Measurements from ENCODE around the gene COIL. TPM values are rescaled to one million over a fixed set of nuclear protein-coding genes. Genes with fewer than 3 reads are reported as not detected.
A peak's percentile ranks its signal among the peaks of the same experiment; 100 is the strongest.

COIL gene
- total and polyA plus RNA-seq, 2 of the 13 experiments (the other 11 are each of a cell fraction or from before 2014, with no cell fraction given) = 8.1 to 29.4 TPM

- peak; percentile 63; the same call in 1 of the 2 replicates for TF ChIP-seq KIAA2018 (CRISPR knock-in tag; IDR thresholded peaks at IDR 0.05; ENCODE audit: borderline replicate concordance)
- TF ChIP-seq SIX4 (CRISPR knock-in tag; IDR thresholded peaks at IDR 0.05) = no peak; the same call in 1 of the 2 replicates
- peak; percentile 82; the same call in 1 of the 2 replicates for TF ChIP-seq ZSCAN25 (CRISPR knock-in tag; IDR thresholded peaks at IDR 0.05)
- peak; percentile 98 for TF ChIP-seq SMAD3 (CRISPR knock-in tag; IDR thresholded peaks at IDR 0.05)
- TF ChIP-seq, protein P1, sequence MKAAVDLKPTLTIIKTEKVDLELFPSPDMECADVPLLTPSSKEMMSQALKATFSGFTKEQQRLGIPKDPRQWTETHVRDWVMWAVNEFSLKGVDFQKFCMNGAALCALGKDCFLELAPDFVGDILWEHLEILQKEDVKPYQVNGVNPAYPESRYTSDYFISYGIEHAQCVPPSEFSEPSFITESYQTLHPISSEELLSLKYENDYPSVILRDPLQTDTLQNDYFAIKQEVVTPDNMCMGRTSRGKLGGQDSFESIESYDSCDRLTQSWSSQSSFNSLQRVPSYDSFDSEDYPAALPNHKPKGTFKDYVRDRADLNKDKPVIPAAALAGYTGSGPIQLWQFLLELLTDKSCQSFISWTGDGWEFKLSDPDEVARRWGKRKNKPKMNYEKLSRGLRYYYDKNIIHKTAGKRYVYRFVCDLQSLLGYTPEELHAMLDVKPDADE (CRISPR knock-in tag; IDR thresholded peaks at IDR 0.05) = no peak
- TF ChIP-seq ZNF549 (CRISPR knock-in tag; IDR thresholded peaks at IDR 0.05) = no peak
- no peak for TF ChIP-seq MAFK (conservative IDR thresholded peaks at IDR 0.05 in 1 of 2, IDR thresholded peaks at IDR 0.05 in 1 of 2; ENCODE audit: low read length in 2 of 2)
- peak; percentile 88 for TF ChIP-seq PHF21A (CRISPR knock-in tag; IDR thresholded peaks at IDR 0.05)
- no peak for TF ChIP-seq SUZ12 (IDR thresholded peaks at IDR 0.05; ENCODE audit: low read depth, low read length)
- TF ChIP-seq ELF4 (CRISPR knock-in tag; IDR thresholded peaks at IDR 0.05; ENCODE audit: borderline replicate concordance) = peak; percentile 88; the same call in 1 of the 2 replicates
- TF ChIP-seq NONO (IDR thresholded peaks at IDR 0.05) = no peak
- peak; percentile 93 for TF ChIP-seq NONO (CRISPR knock-in tag; conservative IDR thresholded peaks at IDR 0.05)
- no peak for TF ChIP-seq RFX5 (IDR thresholded peaks at IDR 0.05; ENCODE audit: low read depth, low read length)
- TF ChIP-seq ZNF713 (CRISPR knock-in tag; IDR thresholded peaks at IDR 0.05) = no peak
- TF ChIP-seq ZNF20 (CRISPR knock-in tag; IDR thresholded peaks at IDR 0.05) = 0 out of 2 replicates have a peak, but pooled peaks have one; percentile 57
- no peak for TF ChIP-seq ZIK1 (CRISPR knock-in tag; IDR thresholded peaks at IDR 0.05; ENCODE audit: borderline replicate concordance, low read depth)
Measured at GRCh38 chr17:56960596-56961538, at the start of gene COIL (continued).
